HG03095 (cell line): ENCODE data around the gene SLC7A8.
A peak's percentile ranks its signal among the peaks of the same experiment; 100 is the strongest.

Experiments
- ATAC-seq: cut with Tn5 transposase; IDR thresholded peaks from one replicate; pipeline ENCODE4 v1.9.1; 2021; ENCODE audit warnings: moderate library complexity; ENCODE audit not compliant: unreplicated experiment

The SLC7A8 gene

GRCh38 chr14:23132970-23133369 lies 50.5 kb downstream of the SLC7A8 start:
- no peak for ATAC-seq

- ATAC-seq: no peak
Measured at GRCh38 chr14:23131482-23131881, 52.0 kb downstream of the SLC7A8 start.

GRCh38 chr14:23130871-23131270 lies 52.6 kb downstream of the SLC7A8 start:
- ATAC-seq: no peak

- no peak for ATAC-seq
Measured at GRCh38 chr14:23129759-23130316, 53.6 kb downstream of the SLC7A8 start.

GRCh38 chr14:23128969-23129758 lies 54.3 kb downstream of the SLC7A8 start:
- no peak for ATAC-seq

GRCh38 chr14:23127861-23128260 lies 55.6 kb downstream of the SLC7A8 start:
- ATAC-seq: no peak

- no peak for ATAC-seq
Measured at GRCh38 chr14:23126548-23127278, 56.7 kb downstream of the SLC7A8 start.

GRCh38 chr14:23125933-23126524 lies 57.4 kb downstream of the SLC7A8 start:
- ATAC-seq: no peak

- ATAC-seq: no peak
Measured at GRCh38 chr14:23125011-23125410, 58.4 kb downstream of the SLC7A8 start.

GRCh38 chr14:23124337-23124954 lies 59.0 kb downstream of the SLC7A8 start:
- ATAC-seq: no peak

GRCh38 chr14:23123419-23123818 lies 60.0 kb downstream of the SLC7A8 start:
- no peak for ATAC-seq

GRCh38 chr14:23122086-23122485 lies 61.4 kb downstream of the SLC7A8 start:
- ATAC-seq: no peak

GRCh38 chr14:23121361-23121771 lies 62.1 kb downstream of the SLC7A8 start:
- ATAC-seq: peak; percentile 51

GRCh38 chr14:23120541-23121251 lies 62.8 kb downstream of the SLC7A8 start:
- peak; percentile 68 for ATAC-seq

- no peak for ATAC-seq
Measured at GRCh38 chr14:23119363-23120327, 63.8 kb downstream of the SLC7A8 start.

- no peak for ATAC-seq
Measured at GRCh38 chr14:23118506-23119362, 64.7 kb downstream of the SLC7A8 start, which contains the start of gene CEBPE. CEBPE (minus strand) TSS chr14:23119255; CDS start chr14:23119091, 164 bp downstream.

- no peak for ATAC-seq
Measured at GRCh38 chr14:23117371-23118020, 66.0 kb downstream of the SLC7A8 start.

- no peak for ATAC-seq
Measured at GRCh38 chr14:23115918-23116317, 67.5 kb downstream of the SLC7A8 start.
